A375 (cell line): ENCODE measurements around the gene TRNT1. TPM values are rescaled to one million over a fixed set of nuclear protein-coding genes. Genes with fewer than 3 reads are reported as not detected.

Source experiments
- small RNA-seq: library from RNA; depleted of rRNA; stranded (forward); fragments of <200 nt; gene quantifications from one replicate; pipeline ENCODE3, GENCODE V24; 2014
- total RNA-seq: library from RNA; depleted of rRNA; stranded (reverse); fragments of >200 nt; shearing (Covaris generic); gene quantifications from 2 replicates; pipeline ENCODE4 v1.2.3, GENCODE V29; 2014; rRNA removed

Gene TRNT1
- 47.8 and 69.0 TPM in 2 replicates for total RNA-seq

DNA sequence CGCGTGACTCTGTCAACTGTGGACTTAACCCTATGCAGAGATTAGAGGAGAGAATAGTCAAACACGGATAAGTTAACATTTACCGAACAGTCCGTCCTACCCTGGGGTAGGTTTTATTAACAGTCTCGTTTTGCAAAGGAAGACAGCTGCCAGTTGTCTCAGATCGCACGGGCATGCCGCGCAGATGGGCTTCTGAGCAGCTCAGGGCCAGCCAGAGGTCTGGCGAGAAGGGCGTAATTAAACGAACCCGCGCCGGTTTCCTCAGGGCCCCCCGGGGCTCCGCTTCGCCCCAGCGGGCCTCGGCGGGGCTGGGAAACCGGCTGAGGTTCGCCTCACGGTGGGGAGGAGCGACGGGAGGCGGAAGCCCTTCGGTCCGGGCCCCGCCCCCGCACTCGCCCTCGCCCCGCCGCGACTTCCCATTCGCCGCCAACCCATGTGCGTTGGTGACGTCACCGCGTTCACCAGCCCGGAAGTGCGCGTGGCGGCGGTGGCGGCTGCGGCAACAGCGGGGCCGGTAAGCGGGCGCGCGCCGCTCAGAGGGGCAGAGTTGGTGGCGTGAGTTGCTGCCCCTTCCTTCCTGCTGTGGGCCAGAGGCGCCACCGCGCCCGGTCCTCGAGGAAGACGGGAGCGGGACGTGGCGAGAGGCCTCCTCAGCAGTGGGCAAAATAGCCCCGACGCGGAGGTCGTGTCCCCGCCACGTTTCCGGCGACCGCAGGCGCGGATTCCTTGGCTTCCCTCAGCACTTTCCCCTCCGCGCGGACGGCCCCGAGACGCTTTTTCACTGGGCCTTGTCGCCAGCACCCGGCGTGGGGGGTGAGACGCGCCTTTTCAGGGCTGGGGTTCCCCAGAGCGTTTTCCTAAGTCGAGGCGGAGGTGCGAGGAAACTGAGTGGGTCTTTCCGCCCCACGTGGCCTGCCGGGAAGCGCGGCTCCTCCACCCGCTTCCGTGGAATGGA is at the start of gene TRNT1:
Gene TRNT1, plus strand, starts transcription at position 464 of the 955 bp plus-strand sequence. CDS start 2,101 bp downstream, outside the sequence.

GRCh38 chr3:3110299-3110630 is 16.5 kb upstream of the TRNT1 start, which contains the start of gene IL5RA:
Gene IL5RA (minus strand): TSS chr3:3110374. CDS start chr3:3104984, 5,390 bp downstream.

DNA sequence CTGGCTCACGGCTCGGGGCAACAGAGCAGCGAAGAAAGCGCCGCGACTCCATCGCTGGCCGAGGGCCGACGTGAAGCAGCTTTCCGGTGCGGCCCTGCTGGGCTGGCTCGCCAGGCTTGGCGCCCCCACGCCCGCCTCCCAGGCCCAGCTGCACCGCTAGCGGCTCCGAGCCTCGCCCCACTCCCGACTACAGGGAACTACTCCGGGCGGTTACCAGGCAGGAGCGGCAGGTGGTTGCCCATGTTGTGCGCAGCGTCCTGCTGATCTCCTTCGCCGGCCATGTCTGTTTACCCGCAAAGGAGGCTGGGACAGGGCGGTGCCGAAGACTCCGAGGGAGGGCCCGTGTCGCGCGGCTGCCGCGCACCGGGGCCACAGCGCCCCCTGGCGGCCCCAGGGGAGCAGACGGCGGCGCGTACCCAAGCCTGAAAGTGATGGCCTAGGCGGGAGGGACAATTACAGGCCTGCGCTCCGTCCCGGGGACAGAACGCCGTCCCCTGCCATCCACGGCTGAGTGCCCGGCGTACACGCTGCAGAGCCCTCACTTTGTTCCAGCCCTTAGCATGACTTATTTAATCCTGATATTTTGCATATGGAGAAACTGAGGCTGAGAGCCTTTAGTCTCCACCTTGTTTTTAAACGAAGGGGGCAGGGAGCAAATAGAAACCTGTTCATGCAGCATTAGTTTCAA is 52.8 kb downstream of the TRNT1 start, which contains the start of gene CRBN:
Gene CRBN, minus strand, starts transcription at position 285 of the 688 bp plus-strand sequence. Its CDS starts 4 bp downstream, at position 281.

Small RNAs within 50 kb of the gene (small RNA-seq; reads per million reads assigned to genes)
- not detected for gene RF00416

Other genes with a start within 250 kb of the TRNT1 start
- gene IL5RA, start 16.6 kb upstream of the TRNT1 start, total RNA-seq, result not detected in 2 replicates
- 44.7 and 60.1 TPM in 2 replicates for gene CRBN, start 52.8 kb downstream of the TRNT1 start, total RNA-seq